AG04449 (cell line): ENCODE data around the gene NEK6.

Source experiments
- CTCF ChIA-PET: fragments of 350-600 bp; formaldehyde crosslinking; extraction: SDS; loops from one replicate; lab custom pipeline; 2021; ENCODE audit warnings: antibody characterized with exemption; lab: Yijun Ruan, JAX
- POLR2A ChIA-PET: fragments of 400-600, 350-600 bp; formaldehyde crosslinking; extraction: SDS; loops from one replicate; lab custom pipeline; 2020; ENCODE audit warnings: antibody characterized with exemption, inconsistent platforms; lab: Yijun Ruan, JAX
- DNase-seq: peaks from one replicate; pipeline ENCODE4 v3.0.0-alpha.2; 2010; ENCODE audit warnings: low read depth, low spot score
- H3K4me3 ChIP-seq: 2 replicates; pipeline ENCODE4 v1.5.1; 2011; ENCODE audit warnings: low read depth, mild to moderate bottlenecking, control low read depth, low read length
- TF ChIP-seq, protein P1 (sequence below): IDR thresholded peaks from one replicate; pipeline ENCODE4 v1.5.1; 2011; ENCODE audit warnings: mild to moderate bottlenecking, moderate library complexity, low read length, control low read depth, inconsistent platforms; ENCODE audit not compliant: insufficient read depth; ENCODE audit errors: missing control alignments

The NEK6 gene

GRCh38 chr9:124327491-124327890 lies 69.7 kb downstream of the NEK6 start:
- ChIA-PET POLR2A (no interaction called here), CTCF (interaction anchor here (0.9 to 7.7 kb wide), 3 partner anchors 7 to 201 kb away, joined by 3 to 59 read pairs (median 20); no protein-coding TSS in a partner anchor)
- TF ChIP-seq, protein P1, sequence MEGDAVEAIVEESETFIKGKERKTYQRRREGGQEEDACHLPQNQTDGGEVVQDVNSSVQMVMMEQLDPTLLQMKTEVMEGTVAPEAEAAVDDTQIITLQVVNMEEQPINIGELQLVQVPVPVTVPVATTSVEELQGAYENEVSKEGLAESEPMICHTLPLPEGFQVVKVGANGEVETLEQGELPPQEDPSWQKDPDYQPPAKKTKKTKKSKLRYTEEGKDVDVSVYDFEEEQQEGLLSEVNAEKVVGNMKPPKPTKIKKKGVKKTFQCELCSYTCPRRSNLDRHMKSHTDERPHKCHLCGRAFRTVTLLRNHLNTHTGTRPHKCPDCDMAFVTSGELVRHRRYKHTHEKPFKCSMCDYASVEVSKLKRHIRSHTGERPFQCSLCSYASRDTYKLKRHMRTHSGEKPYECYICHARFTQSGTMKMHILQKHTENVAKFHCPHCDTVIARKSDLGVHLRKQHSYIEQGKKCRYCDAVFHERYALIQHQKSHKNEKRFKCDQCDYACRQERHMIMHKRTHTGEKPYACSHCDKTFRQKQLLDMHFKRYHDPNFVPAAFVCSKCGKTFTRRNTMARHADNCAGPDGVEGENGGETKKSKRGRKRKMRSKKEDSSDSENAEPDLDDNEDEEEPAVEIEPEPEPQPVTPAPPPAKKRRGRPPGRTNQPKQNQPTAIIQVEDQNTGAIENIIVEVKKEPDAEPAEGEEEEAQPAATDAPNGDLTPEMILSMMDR, result no peak
- H3K4me3 ChIP-seq, result no peak overlapping the region
- DNase-seq, result no peak

DNA sequence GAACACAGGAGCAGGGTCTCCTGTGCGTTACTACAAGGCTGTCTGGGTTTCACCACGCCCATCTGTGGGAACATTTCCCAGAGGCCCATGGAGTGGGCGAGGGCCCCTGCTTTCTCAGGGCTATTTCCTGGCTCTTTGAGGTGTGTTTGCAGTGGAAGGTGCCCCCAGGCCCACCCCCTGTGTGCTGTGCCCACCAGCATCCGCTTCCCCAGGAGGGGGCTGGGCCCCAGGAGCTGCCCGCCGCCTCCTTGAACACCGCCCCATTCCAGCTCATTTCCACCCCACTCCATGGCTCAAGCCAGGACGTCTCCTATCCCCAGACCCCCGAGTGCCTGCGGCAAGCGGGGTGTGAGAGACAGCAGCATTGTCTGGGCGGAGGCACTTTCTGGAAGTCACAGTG lies 70.5 kb downstream of the NEK6 start:
- no peak for DNase-seq
- CTCF ChIA-PET, result interaction anchor here (4.2 to 7.7 kb wide), 2 partner anchors 8 to 202 kb away, joined by 20 to 59 read pairs; no protein-coding TSS in a partner anchor
- POLR2A ChIA-PET, result no interaction called here
- TF ChIP-seq, protein P1, result no peak
- no peak overlapping the region for H3K4me3 ChIP-seq

- TF ChIP-seq, protein P1, result no peak
- no peak overlapping the region for H3K4me3 ChIP-seq
- ChIA-PET CTCF (interaction anchor here (4.2 to 7.7 kb wide), 2 partner anchors 9 to 203 kb away, joined by 20 to 59 read pairs; no protein-coding TSS in a partner anchor), POLR2A (no interaction called here)
- no peak for DNase-seq
Observed at GRCh38 chr9:124329206-124329792, 71.5 kb downstream of the NEK6 start.

- ChIA-PET POLR2A (no interaction called here), CTCF (interaction anchor here (4.2 to 7.7 kb wide), 2 partner anchors 10 to 204 kb away, joined by 20 to 59 read pairs; no protein-coding TSS in a partner anchor)
- no peak overlapping the region for H3K4me3 ChIP-seq
- TF ChIP-seq, protein P1, result no peak
- no peak for DNase-seq
Observed at GRCh38 chr9:124330011-124330697, 72.4 kb downstream of the NEK6 start.

GRCh38 chr9:124331580-124331979 lies 73.8 kb downstream of the NEK6 start:
- DNase-seq, result no peak
- ChIA-PET CTCF (interaction anchor here (1.3 to 7.7 kb wide), 3 partner anchors 12 to 205 kb away, joined by 3 to 59 read pairs (median 5); no protein-coding TSS in a partner anchor), POLR2A (no interaction called here)

More at GRCh38 chr9:124331580-124331979, 73.8 kb downstream of the NEK6 start:
- no peak overlapping the region for H3K4me3 ChIP-seq
- TF ChIP-seq, protein P1, result no peak
